Adrenal gland (tissue), 12 donors: ENCODE results near the gene RAD23A. TPM values are rescaled to one million over a fixed set of nuclear protein-coding genes. Genes with fewer than 3 reads are reported as not detected.

Experiments
- DNase-seq, 7 donors: peaks; one replicate each; pipeline ENCODE4 v3.0.0-alpha.2; 2019 to 2020
- H3K27ac ChIP-seq, 5 donors: fragments of 200-600 bp; sonication (generic) in 4 of 5; 1 replicate in 3 of 5; 2 replicates in 2 of 5; pipeline versions ENCODE4 v1.5.1 to v1.8.0; 2016 to 2020; ENCODE audit warnings: mild to moderate bottlenecking in 1 of 5
- H3K27me3 ChIP-seq: fragments of 200-600 bp; 2 replicates; pipeline ENCODE4 v1.8.0; 2021
- H3K36me3 ChIP-seq, 2 donors: fragments of 200-600 bp; replicated peaks in 1 of 2; 1 replicate in 1 of 2; 2 replicates in 1 of 2; pipeline versions ENCODE4 v1.5.1 to v1.8.0; 2018 to 2022
- H3K4me1 ChIP-seq, 2 donors: fragments of 200-600 bp; replicated peaks in 1 of 2; 1 replicate in 1 of 2; 2 replicates in 1 of 2; pipeline versions ENCODE4 v1.5.1 to v1.8.0; 2018 to 2021
- H3K4me3 ChIP-seq, 4 donors: fragments of 200-600 bp; sonication (generic) in 3 of 4; one replicate each; pipeline ENCODE4 v1.5.1; 2016 to 2018
- H3K9me3 ChIP-seq, 3 donors: fragments of 200-600 bp; sonication (generic) in 1 of 3; replicated peaks in 1 of 3; 1 replicate in 2 of 3; 2 replicates in 1 of 3; pipeline versions ENCODE4 v1.5.1 to v1.8.0; 2016 to 2021
- POLR2A ChIP-seq, 2 donors: fragments of 450-650 bp; IDR thresholded peaks; one replicate each; pipeline ENCODE4 v1.6.1; 2017; ENCODE audit warnings: antibody characterized with exemption in 2 of 2, mild to moderate bottlenecking in 2 of 2, moderate library complexity in 1 of 2
- WGBS, 4 donors: extraction: QIAGEN DNeasy Blood & Tissue Kit in 2 of 4; methylation state at CpG; one replicate each; pipeline versions ENCODE4 v1.1.5 to v1.1.7; 2013 to 2017; 5-methylcytosine and 5-hydroxymethylcytosine counted together
- intact Hi-C, 2 donors: fragments of 100-400 bp; cut with DNase I; formaldehyde crosslinking; loops; one replicate each; pipeline versions ENCODE4 v1.14.1 to v1.15.0; 2022 to 2023
- polyA plus RNA-seq, 3 donors: library from polyadenylated mRNA; stranded (reverse); fragments of 200-250 nt in 2 of 3; fragments of 350-450 nt in 1 of 3; fragmentation: Illumina TruSeq in 1 of 3; extraction: RNeasy Lipid Tissue Mini Kit (QIAGEN cat#74804) in 1 of 3; gene quantifications; one replicate each; pipeline ENCODE4 v1.2.3, GENCODE V29; 2013 to 2014
- total RNA-seq, 9 donors: library from RNA; depleted of rRNA in 4 of 9; stranded (reverse); fragments of >200 nt in 4 of 9; fragments of 120-200 nt in 1 of 9; fragmentation: NEBNext Ultra II Directional in 1 of 9; extraction: Animal tissue kit (Norgen Biotek cat#: 25700) in 1 of 9; gene quantifications; one replicate each; pipeline versions ENCODE4 v1.1.0 to v1.2.4, GENCODE V29; 2013 to 2023
- TF ChIP-seq, protein P1 (sequence below), 6 experiments: fragments of 450-650 bp in 4 of 6; fragments of 200-600 bp in 2 of 6; sonication (generic) in 1 of 6; IDR thresholded peaks; 1 replicate in 5 of 6; 2 replicates in 1 of 6; pipeline versions ENCODE4 v1.5.1 to v1.8.0; 2016 to 2021; ENCODE audit warnings: antibody characterized with exemption in 6 of 6, mild to moderate bottlenecking in 2 of 6, moderate library complexity in 1 of 6
- donor health status: healthy with polysubstance abuse.
- donor health status: Bipolar disorder and iron deficiency.
- donor health status: DM: yes; HTN: yes; CAD: no.
- donor health status: DM: no; HTN: no; CAD: no.
- donor health status: DM: no; HTN: no; CAD: no.
- donor health status: DM: yes; HTN: yes; CAD: no.

The RAD23A gene
- total and polyA plus RNA-seq, 12 donors, result 66.5 to 240 (median 112) TPM

DNA sequence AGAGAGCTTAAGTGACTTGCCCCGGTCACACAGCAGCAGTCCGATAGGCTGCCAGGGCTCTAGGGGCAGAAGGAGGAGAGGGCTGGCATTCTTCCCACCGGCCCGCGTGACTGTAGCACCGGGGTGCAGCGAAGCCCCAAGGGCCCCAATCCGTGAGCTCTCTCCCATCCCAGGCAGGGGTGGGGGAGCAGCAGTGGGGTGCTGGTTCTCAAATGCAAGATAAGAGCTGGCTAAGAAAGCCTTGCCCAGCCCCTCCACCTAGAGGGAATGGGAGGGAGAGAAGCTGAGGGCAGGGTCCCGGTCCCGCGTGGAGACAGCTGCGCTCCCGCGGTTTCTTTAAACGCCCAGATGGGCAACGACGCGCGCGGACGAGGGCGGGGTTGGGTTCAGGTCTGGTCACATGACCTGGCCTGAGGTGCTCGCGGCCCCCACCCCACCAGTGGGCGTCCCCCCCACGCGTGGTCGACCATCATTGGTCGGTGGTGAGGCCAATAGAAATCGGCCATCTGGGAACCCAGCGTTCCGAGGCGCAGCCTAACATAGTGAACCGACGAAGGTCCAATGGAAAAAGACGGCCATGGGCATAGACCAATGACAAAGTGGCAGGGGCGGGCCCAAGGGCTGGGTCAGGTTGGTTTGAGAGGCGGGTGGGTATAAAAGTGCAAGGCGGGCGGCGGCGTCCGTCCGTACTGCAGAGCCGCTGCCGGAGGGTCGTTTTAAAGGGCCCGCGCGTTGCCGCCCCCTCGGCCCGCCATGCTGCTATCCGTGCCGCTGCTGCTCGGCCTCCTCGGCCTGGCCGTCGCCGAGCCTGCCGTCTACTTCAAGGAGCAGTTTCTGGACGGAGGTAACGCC is 7.5 kb upstream of the RAD23A start, which contains the start of gene CALR:
TSS of gene CALR (plus strand) at position 683 of the 852 bp plus-strand sequence. CDS start at position 754, 71 bp downstream.
- peaks cover 8 to 32% of the 10 kb centered on the region in 2 donors for H3K4me1 ChIP-seq
- peaks cover 0 to 38% of the 10 kb centered on the region in 2 donors for H3K36me3 ChIP-seq
- H3K27ac ChIP-seq, result peak within 1 kb of the TSS; percentile 67 to 94 (median 91)
- intact Hi-C loops, result no loop called here
- TF ChIP-seq, protein P1, sequence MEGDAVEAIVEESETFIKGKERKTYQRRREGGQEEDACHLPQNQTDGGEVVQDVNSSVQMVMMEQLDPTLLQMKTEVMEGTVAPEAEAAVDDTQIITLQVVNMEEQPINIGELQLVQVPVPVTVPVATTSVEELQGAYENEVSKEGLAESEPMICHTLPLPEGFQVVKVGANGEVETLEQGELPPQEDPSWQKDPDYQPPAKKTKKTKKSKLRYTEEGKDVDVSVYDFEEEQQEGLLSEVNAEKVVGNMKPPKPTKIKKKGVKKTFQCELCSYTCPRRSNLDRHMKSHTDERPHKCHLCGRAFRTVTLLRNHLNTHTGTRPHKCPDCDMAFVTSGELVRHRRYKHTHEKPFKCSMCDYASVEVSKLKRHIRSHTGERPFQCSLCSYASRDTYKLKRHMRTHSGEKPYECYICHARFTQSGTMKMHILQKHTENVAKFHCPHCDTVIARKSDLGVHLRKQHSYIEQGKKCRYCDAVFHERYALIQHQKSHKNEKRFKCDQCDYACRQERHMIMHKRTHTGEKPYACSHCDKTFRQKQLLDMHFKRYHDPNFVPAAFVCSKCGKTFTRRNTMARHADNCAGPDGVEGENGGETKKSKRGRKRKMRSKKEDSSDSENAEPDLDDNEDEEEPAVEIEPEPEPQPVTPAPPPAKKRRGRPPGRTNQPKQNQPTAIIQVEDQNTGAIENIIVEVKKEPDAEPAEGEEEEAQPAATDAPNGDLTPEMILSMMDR (IDR thresholded peaks at IDR 0.05), result peak in 2 of 6 experiments; percentile 22 to 29
- TF ChIP-seq POLR2A (IDR thresholded peaks at IDR 0.05), result peak; percentile 100
- H3K4me3 ChIP-seq, result peak within 1 kb of the TSS; percentile 74 to 100 (median 98)
- H3K9me3 ChIP-seq, result no peaks in the 10 kb centered on the region
- peak; percentile 99 to 100 (median 100) for DNase-seq
- WGBS, 4 donors, result 0 to 2% (median 0%) methylated on average over 16 to 63 of the region's 63 CpGs
- no peaks in the 10 kb centered on the region for H3K27me3 ChIP-seq

DNA sequence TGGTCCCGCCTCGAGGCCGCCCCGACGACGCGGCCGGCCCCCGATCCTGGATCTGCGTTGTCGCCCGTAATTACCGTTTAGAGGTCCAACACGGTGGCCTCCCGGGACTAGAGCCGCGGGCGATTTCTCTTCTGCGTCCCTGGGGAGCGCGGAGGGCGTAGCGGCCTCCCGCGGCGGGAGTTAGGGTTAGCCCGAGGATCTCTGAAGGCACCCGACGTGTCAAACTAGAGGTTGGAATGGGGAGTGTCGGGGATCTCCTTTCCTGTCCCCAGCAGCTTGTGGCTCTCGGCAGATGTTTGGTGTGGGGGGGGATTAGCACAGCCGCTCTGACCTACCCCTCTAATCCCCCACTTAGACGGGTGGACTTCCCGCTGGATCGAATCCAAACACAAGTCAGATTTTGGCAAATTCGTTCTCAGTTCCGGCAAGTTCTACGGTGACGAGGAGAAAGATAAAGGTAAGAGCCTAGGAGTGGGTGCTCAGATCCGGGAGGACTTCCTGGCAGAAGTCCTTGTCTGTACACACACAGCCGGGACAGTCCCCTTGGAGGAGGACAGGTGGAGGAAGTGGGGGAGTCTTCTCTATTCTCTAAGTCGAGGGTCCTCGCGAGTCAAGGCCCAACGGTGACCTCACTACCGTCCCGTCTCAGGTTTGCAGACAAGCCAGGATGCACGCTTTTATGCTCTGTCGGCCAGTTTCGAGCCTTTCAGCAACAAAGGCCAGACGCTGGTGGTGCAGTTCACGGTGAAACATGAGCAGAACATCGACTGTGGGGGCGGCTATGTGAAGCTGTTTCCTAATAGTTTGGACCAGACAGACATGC is 6.7 kb upstream of the RAD23A start:
- peak in 4 of 7 donors; percentile 53 to 60 (median 56) for DNase-seq
- peak overlapping the region; percentile 74 to 100 (median 98) for H3K4me3 ChIP-seq

DNA sequence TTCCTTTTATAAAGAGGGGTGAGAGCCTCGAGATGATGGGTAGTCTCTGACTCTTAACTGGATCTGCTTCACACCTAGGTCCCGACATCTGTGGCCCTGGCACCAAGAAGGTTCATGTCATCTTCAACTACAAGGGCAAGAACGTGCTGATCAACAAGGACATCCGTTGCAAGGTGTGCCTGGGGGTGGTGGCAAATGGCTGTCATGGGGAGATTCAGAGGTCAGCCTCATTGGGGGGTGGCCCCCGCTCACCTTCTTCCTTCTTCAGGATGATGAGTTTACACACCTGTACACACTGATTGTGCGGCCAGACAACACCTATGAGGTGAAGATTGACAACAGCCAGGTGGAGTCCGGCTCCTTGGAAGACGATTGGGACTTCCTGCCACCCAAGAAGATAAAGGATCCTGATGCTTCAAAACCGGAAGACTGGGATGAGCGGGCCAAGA is 5.7 kb upstream of the RAD23A start:
- TF ChIP-seq, protein P1 (IDR thresholded peaks at IDR 0.05), result no peak
- TF ChIP-seq POLR2A (IDR thresholded peaks at IDR 0.05), result no peak
- WGBS, 4 donors, result 54 to 60% (median 58%) methylated on average over 9 to 10 of the region's 10 CpGs
- intact Hi-C loops, result no loop called here
- peaks cover 0 to 55% of the 10 kb centered on the region in 2 donors for H3K36me3 ChIP-seq
- no peaks in the 10 kb centered on the region for H3K9me3 ChIP-seq
- no peak for DNase-seq
- no peaks in the 10 kb centered on the region for H3K27me3 ChIP-seq
- peaks cover 5 to 36% of the 10 kb centered on the region in 2 donors for H3K4me1 ChIP-seq
- H3K27ac ChIP-seq, result peak overlapping the region in 3 of 5 donors; percentile 24 to 94 (median 87)
- peak overlapping the region in 1 of 4 donors; percentile 97 for H3K4me3 ChIP-seq

More for the DNA sequence above, 6.7 kb upstream of the RAD23A start:
- Histone ChIP-seq H3K27ac (peak overlapping the region; percentile 67 to 94 (median 91)), H3K4me1 (peaks cover 6 to 36% of the 10 kb centered on the region in 2 donors), H3K27me3 (no peaks in the 10 kb centered on the region), H3K36me3 (peaks cover 0 to 46% of the 10 kb centered on the region in 2 donors), H3K9me3 (no peaks in the 10 kb centered on the region)
- WGBS, 4 donors, result 0 to 1% (median 1%) methylated on average over 19 to 54 of the region's 54 CpGs
- TF ChIP-seq, protein P1 (IDR thresholded peaks at IDR 0.05), result peak in 3 of 6 experiments; percentile 25 to 59 (median 28)
- peak in 1 of 2 donors; percentile 17 for TF ChIP-seq POLR2A (IDR thresholded peaks at IDR 0.05)
- intact Hi-C loops, result no loop called here
